GM12891 (cell line): ENCODE results near the gene DOCK7.

Experiments used
- POLR2A ChIP-seq: IDR thresholded peaks from 2 replicates; pipeline ENCODE4 v1.6.1; 2011; ENCODE audit warnings: low read depth, low read length, control low read depth
- POLR2AphosphoS5 ChIP-seq: IDR thresholded peaks from 2 replicates; pipeline ENCODE4 v1.6.1; 2011; ENCODE audit warnings: low read depth, low read length, control low read depth
- POU2F2 ChIP-seq: IDR thresholded peaks from 2 replicates; pipeline ENCODE4 v1.6.1; 2011; ENCODE audit warnings: low read depth, mild to moderate bottlenecking, control low read depth, low read length, moderate library complexity
- TAF1 ChIP-seq: IDR thresholded peaks from 2 replicates; pipeline ENCODE4 v1.6.1; 2011; ENCODE audit warnings: low read depth, low read length, control low read depth

GRCh38 chr1:62735491-62736171 is 47.4 kb upstream of the DOCK7 start:
- TF ChIP-seq POLR2AphosphoS5, result no peak
- TF ChIP-seq POLR2A, result no peak
- no peak for TF ChIP-seq TAF1
- TF ChIP-seq POU2F2, result no peak
